HG02610 (cell line): ENCODE results near the gene PTPRG.

Experiments used
- ATAC-seq: cut with Tn5 transposase; IDR thresholded peaks from one replicate; pipeline ENCODE4 v1.9.1; 2021; ENCODE audit warnings: mild to moderate bottlenecking, moderate library complexity; ENCODE audit not compliant: unreplicated experiment

The PTPRG gene

GRCh38 chr3:61788623-61789507 is 227.5 kb downstream of the PTPRG start:
- ATAC-seq = no peak

GRCh38 chr3:61789861-61790260 is 228.5 kb downstream of the PTPRG start:
- no peak for ATAC-seq

GRCh38 chr3:61790411-61790810 is 229.0 kb downstream of the PTPRG start:
- no peak for ATAC-seq

GRCh38 chr3:61793056-61793455 is 231.7 kb downstream of the PTPRG start:
- no peak for ATAC-seq

- ATAC-seq = no peak
These were observed 232.2 kb downstream of the PTPRG start for GRCh38 chr3:61793521-61793920.

- no peak for ATAC-seq
These were observed 233.0 kb downstream of the PTPRG start for GRCh38 chr3:61794341-61794740.

- no peak for ATAC-seq
These were observed 233.6 kb downstream of the PTPRG start for GRCh38 chr3:61794961-61795360.

- no peak for ATAC-seq
These were observed 234.8 kb downstream of the PTPRG start for GRCh38 chr3:61796088-61796680.

GRCh38 chr3:61796911-61797310 is 235.5 kb downstream of the PTPRG start:
- no peak for ATAC-seq

- no peak for ATAC-seq
These were observed 241.4 kb downstream of the PTPRG start for GRCh38 chr3:61802772-61803171.

- no peak for ATAC-seq
These were observed 242.6 kb downstream of the PTPRG start for GRCh38 chr3:61803983-61804382.

- no peak for ATAC-seq
These were observed 243.4 kb downstream of the PTPRG start for GRCh38 chr3:61804782-61805181.

GRCh38 chr3:61805510-61806080 is 244.2 kb downstream of the PTPRG start:
- ATAC-seq = no peak

- ATAC-seq = no peak
These were observed 245.4 kb downstream of the PTPRG start for GRCh38 chr3:61806810-61807209.

- ATAC-seq = no peak
These were observed 246.5 kb downstream of the PTPRG start for GRCh38 chr3:61807865-61808276.

GRCh38 chr3:61808526-61808925 is 247.2 kb downstream of the PTPRG start:
- ATAC-seq = no peak

- ATAC-seq = no peak
These were observed 247.6 kb downstream of the PTPRG start for GRCh38 chr3:61808999-61809398.

- ATAC-seq = no peak
These were observed 248.5 kb downstream of the PTPRG start for GRCh38 chr3:61809879-61810278.

- ATAC-seq = no peak
These were observed 249.7 kb downstream of the PTPRG start for GRCh38 chr3:61810953-61811497.

GRCh38 chr3:61811652-61812051 is 250.3 kb downstream of the PTPRG start:
- no peak for ATAC-seq

- ATAC-seq = no peak
These were observed 250.7 kb downstream of the PTPRG start for GRCh38 chr3:61812085-61812484.

GRCh38 chr3:61812517-61812916 is 251.1 kb downstream of the PTPRG start:
- ATAC-seq = no peak
